ENCODE results near the gene PLOD1.

GRCh38 chr1:12015499-12015898 lies 81.0 kb downstream of the PLOD1 start:
- TF ChIP-seq, protein P1, sequence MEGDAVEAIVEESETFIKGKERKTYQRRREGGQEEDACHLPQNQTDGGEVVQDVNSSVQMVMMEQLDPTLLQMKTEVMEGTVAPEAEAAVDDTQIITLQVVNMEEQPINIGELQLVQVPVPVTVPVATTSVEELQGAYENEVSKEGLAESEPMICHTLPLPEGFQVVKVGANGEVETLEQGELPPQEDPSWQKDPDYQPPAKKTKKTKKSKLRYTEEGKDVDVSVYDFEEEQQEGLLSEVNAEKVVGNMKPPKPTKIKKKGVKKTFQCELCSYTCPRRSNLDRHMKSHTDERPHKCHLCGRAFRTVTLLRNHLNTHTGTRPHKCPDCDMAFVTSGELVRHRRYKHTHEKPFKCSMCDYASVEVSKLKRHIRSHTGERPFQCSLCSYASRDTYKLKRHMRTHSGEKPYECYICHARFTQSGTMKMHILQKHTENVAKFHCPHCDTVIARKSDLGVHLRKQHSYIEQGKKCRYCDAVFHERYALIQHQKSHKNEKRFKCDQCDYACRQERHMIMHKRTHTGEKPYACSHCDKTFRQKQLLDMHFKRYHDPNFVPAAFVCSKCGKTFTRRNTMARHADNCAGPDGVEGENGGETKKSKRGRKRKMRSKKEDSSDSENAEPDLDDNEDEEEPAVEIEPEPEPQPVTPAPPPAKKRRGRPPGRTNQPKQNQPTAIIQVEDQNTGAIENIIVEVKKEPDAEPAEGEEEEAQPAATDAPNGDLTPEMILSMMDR (IDR thresholded peaks at IDR 0.05), result no peak
- TF ChIP-seq POLR2A (IDR thresholded peaks at IDR 0.05), result no peak
